Adipocyte (in vitro differentiated cells): Measurements from ENCODE around the gene ADAMTS17.

Experiments
- DNase-seq: peaks from one replicate; pipeline ENCODE4 v3.0.0-alpha.2; 2015; ENCODE audit warnings: low read depth
- H3K27me3 ChIP-seq: replicated peaks from 2 replicates; pipeline ENCODE4 v1.7.0; 2013; ENCODE audit warnings: mild to moderate bottlenecking, low read length, moderate library complexity; ENCODE audit not compliant: control insufficient read depth, insufficient read depth
- H3K36me3 ChIP-seq: 2 replicates; pipeline ENCODE4 v1.7.0; 2013; ENCODE audit warnings: low read length, mild to moderate bottlenecking, moderate library complexity; ENCODE audit not compliant: control insufficient read depth, insufficient read depth, severe bottlenecking
- H3K4me1 ChIP-seq: 2 replicates; pipeline ENCODE4 v1.7.0; 2013; ENCODE audit warnings: mild to moderate bottlenecking, low read length, moderate library complexity; ENCODE audit not compliant: control insufficient read depth, insufficient read depth
- H3K4me3 ChIP-seq: 2 replicates; pipeline ENCODE4 v1.7.0; 2013; ENCODE audit warnings: mild to moderate bottlenecking, low read length, moderate library complexity
- H3K9ac ChIP-seq: 2 replicates; pipeline ENCODE4 v1.7.0; 2013; ENCODE audit warnings: mild to moderate bottlenecking, low read length, moderate library complexity
- H3K9me3 ChIP-seq: 2 replicates; pipeline ENCODE4 v1.7.0; 2013; ENCODE audit warnings: mild to moderate bottlenecking, low read length, moderate library complexity; ENCODE audit not compliant: control insufficient read depth

ADAMTS17 gene

DNA sequence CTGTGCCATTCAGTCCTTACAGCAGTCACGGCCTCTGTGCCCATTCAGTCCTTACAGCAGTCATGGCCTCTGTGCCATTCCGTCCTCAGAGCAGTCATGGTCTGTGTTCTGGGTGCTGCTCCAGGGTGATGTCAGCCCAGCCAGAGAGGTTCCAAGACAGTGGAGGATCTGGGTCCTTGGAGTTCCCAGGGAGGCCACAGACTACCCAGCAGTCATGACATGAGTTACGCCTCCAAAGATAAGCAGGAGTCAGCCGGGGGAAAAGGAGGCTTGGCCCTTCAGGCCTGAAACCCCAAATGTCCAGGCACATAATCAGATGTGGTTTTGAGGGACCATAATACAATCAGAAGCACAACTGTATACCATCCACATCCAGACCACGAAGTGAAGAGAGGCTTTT, 115.7 kb downstream of the ADAMTS17 start:
- Histone ChIP-seq H3K9me3 (no peaks in the 10 kb centered on the region), H3K4me1 (no peaks in the 10 kb centered on the region), H3K9ac (no peak overlapping the region), H3K36me3 (no peaks in the 10 kb centered on the region), H3K4me3 (no peak overlapping the region), H3K27me3 (peaks cover 5% of the 10 kb centered on the region)
- no peak for DNase-seq

DNA sequence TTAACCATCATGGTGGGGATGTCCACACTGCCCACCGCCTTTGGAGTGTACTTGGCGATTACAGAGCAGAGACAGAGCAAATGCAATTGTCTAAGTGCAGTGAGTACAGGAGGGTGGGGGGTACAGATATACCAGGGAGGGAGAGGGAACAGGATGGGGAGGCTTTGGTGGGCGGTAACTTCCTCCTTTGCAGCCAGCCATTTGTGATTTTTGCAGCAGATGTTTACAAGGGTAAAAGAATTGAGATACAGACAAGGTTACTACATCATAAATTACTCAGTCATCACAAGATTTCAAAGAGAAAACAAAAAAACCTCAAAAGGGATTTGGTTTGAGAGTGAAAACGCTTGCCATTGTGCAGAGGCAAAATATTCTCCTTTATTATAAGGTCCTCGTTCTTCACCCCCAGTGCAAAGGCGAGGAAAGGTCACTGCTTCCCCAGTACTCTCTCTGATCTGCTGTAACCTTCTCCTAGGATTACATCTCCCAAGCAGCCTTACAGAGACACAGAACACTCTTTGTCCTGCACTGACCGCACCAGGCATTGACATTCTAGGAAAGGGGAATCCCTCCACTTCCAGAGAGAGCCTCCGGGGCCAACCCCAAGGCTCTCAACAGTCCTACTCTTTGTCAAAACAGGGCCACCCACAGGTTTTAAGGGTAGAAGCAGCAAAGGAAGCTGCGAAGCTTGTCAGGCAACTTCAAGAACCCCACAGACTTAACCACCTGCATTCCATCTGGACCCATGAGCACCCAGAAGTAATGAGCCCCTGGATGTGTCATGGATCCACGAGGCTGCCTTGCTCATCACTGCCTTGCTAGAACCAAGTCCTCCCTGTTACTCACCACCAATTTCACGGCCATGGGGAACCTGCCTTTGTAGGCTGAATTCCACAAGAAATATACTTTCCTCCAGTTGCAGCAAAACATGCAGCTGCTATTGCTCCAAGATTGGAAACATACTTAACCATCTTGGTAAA, 117.3 kb downstream of the ADAMTS17 start:
- Histone ChIP-seq H3K36me3 (no peaks in the 10 kb centered on the region), H3K9ac (no peak overlapping the region), H3K4me1 (no peaks in the 10 kb centered on the region), H3K9me3 (no peaks in the 10 kb centered on the region), H3K4me3 (no peak overlapping the region), H3K27me3 (peaks cover 3% of the 10 kb centered on the region)
- DNase-seq = no peak

GRCh38 chr15:100222349-100222715, 119.4 kb downstream of the ADAMTS17 start:
- Histone ChIP-seq H3K9me3 (no peaks in the 10 kb centered on the region), H3K4me1 (no peaks in the 10 kb centered on the region), H3K36me3 (no peaks in the 10 kb centered on the region), H3K9ac (no peak overlapping the region), H3K27me3 (no peaks in the 10 kb centered on the region), H3K4me3 (no peak overlapping the region)
- DNase-seq = no peak

GRCh38 chr15:100221471-100222348, 120.1 kb downstream of the ADAMTS17 start:
- H3K27me3 ChIP-seq = peaks cover 3% of the 10 kb centered on the region
- H3K36me3 ChIP-seq = no peaks in the 10 kb centered on the region
- no peak overlapping the region for H3K4me3 ChIP-seq
- no peak for DNase-seq
- H3K4me1 ChIP-seq = peaks cover under 1% of the 10 kb centered on the region
- H3K9me3 ChIP-seq = no peaks in the 10 kb centered on the region
- no peak overlapping the region for H3K9ac ChIP-seq

DNA sequence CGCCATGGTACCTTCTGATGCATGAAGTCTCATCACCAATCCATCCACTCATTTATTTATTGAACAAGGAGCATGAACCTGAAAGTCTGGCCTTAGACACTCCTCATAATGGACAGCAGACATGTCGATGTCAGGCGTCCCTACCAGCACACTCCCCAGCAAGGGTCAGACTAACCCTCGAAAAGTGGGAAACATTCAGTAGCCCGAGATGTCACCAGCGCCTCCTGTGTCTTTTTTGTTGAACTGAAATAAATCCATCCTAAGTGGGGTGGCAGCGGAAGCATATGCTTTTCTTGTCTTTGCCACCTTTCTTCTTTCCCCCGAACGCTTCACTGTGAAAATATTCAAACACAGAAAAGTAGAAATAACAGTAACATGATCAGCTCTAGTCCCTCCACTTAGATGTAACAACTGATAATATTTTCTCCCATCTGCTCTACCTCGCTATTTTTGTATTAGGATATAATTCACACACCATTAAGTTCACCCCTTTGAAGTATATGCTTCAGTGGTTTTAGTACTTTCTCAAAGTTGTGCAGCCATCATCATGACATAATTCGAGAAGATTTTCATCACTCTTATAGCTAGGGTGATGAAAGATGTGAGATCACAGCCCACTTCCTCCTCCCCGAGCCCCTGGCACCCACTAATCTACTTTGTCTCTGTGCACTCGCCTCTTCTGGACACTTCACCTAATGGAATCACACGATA, 121.6 kb downstream of the ADAMTS17 start:
- H3K36me3 ChIP-seq = no peaks in the 10 kb centered on the region
- no peaks in the 10 kb centered on the region for H3K9me3 ChIP-seq
- peaks cover 3% of the 10 kb centered on the region for H3K27me3 ChIP-seq
- peaks cover 16% of the 10 kb centered on the region for H3K4me1 ChIP-seq
- H3K9ac ChIP-seq = no peak overlapping the region
- no peak for DNase-seq
- no peak overlapping the region for H3K4me3 ChIP-seq

DNA sequence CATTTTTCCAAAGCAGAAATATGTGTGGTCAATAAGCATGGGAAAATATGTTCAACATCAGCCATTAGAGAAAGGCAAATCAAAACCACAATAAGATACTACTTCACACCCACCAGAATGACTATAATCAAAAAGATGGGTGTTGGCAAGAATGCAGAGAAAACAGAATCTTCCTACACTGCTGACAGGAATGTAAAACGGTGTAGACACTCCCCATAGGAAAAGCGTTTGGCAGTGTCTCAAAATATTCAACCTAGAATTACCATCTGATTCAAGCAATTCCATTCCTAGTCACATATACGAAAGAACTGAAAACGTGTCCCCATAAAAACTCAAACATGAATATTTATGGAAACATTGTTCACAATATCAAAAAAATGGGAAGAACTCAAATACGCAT, 123.3 kb downstream of the ADAMTS17 start:
- DNase-seq = no peak
- Histone ChIP-seq H3K9me3 (no peaks in the 10 kb centered on the region), H3K4me1 (peaks cover 17% of the 10 kb centered on the region), H3K4me3 (no peak overlapping the region), H3K9ac (no peak overlapping the region), H3K36me3 (no peaks in the 10 kb centered on the region), H3K27me3 (peaks cover 3% of the 10 kb centered on the region)

DNA sequence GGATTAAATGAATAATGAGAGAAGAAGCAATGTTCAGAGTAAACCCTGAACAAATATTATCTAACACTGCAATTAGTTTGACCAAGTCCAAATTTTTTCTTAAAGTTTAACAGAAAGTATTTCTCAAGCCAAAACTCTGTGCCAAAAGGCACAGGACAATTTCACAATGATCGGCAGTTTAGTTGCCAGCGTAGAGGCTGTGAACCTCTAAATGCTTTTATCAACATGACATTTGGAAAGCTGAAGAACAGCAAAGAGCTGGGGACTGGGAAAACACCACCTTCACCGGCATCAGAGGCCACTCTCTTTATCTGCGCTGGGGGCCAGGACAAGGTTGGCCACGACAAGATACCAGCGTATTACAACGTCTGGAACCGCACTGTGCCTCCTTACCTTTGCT, 125.6 kb downstream of the ADAMTS17 start:
- peaks cover 20% of the 10 kb centered on the region for H3K4me1 ChIP-seq
- no peaks in the 10 kb centered on the region for H3K36me3 ChIP-seq
- no peaks in the 10 kb centered on the region for H3K9me3 ChIP-seq
- H3K4me3 ChIP-seq = no peak overlapping the region
- no peak for DNase-seq
- no peak overlapping the region for H3K9ac ChIP-seq
- H3K27me3 ChIP-seq = peaks cover 3% of the 10 kb centered on the region

GRCh38 chr15:100215843-100216169, 126.0 kb downstream of the ADAMTS17 start:
- Histone ChIP-seq H3K27me3 (peaks cover 3% of the 10 kb centered on the region), H3K9ac (no peak overlapping the region), H3K36me3 (no peaks in the 10 kb centered on the region), H3K4me3 (no peak overlapping the region), H3K9me3 (no peaks in the 10 kb centered on the region), H3K4me1 (peaks cover 20% of the 10 kb centered on the region)
- no peak for DNase-seq

DNA sequence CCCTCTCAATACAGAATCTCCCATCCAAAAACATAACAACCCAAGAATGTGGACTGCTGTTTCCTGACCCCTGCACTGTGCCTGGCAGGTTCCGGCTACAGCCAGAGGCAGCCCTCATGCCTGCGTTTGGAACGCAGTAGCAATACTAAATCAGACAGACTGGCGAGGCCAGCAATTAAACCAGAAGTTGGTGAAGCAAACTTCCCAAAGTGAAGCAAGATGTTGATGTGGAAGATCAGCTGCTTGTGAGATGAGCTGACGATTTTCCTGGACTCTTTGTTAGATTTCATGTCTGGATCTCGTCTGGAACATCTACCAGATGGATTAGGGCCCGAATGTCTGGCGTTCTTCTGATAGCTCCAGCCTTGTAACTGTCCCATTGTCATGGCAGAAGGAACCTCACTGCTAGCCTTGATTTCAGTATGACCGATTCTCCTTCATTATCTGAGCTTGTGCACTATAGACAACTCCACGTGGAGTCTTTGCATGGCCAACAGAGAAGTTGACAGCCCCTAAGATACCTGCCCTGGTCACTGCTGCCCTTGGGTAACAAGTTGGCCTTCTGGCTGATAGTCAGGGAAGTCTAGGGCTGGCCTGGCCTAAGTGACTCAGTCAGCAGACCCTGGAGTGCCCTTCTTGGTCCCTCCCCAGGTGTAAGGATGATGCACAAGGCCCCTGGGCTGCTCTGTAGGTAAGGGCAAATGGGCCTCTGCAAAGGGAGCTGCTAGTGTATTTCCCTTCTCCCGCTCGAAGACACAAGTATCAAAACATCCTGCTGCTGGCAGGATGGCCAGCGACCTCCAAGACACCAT, 126.5 kb downstream of the ADAMTS17 start:
- Histone ChIP-seq H3K9ac (no peak overlapping the region), H3K27me3 (peaks cover 3% of the 10 kb centered on the region), H3K9me3 (no peaks in the 10 kb centered on the region), H3K36me3 (no peaks in the 10 kb centered on the region), H3K4me3 (no peak overlapping the region), H3K4me1 (peaks cover 20% of the 10 kb centered on the region)
- DNase-seq = no peak

DNA sequence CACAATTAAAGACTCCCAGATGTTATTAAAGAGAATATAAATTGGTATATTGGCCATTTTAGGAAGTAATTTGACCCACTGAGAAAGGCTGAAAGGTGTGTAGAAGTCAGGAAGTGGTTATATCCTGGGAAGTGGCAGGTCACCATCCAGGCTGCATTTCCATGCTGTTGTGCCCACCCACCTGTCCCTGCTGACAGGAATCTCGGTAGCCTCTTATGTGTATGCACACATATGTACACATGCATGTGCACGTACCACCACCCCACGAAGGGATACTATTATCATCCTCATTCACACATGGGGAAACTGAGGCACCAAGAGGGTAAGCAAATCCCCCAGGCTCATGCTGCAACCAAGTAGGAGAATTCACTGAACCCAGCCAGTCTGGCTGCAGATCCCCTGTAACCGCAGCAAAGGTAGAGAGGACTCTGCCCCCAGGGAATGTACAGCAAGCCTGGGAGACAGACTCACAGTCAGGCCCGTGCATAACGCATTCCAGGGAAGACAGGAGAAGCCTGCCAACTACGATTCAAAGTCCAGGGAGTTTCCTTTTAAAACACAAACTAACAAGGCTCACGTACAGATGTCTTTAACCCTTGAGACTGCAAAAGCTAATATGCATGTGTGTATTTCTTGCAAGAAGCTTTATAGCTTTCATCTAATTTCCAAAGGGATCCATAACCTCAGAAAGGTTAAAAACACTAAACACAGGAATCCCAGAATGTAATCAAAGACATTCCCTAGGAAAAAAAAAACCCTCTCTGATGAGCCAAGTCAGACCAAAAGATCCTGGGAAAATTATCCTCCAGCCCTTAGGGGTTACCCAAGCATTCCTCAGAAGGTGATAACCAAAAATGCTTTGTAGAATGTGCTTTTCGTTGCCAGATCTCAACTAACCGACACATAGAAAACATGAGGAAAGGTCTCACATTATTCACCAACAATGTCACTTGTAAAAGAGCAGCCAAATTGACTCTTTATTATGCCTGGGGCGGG, 129.6 kb downstream of the ADAMTS17 start:
- H3K36me3 ChIP-seq = no peaks in the 10 kb centered on the region
- DNase-seq = no peak
- peaks cover 3% of the 10 kb centered on the region for H3K27me3 ChIP-seq
- no peak overlapping the region for H3K9ac ChIP-seq
- no peaks in the 10 kb centered on the region for H3K9me3 ChIP-seq
- H3K4me3 ChIP-seq = no peak overlapping the region
- peaks cover 20% of the 10 kb centered on the region for H3K4me1 ChIP-seq
